GM19455 (cell line): ENCODE results near the gene FCN1.

Experiments
- ATAC-seq: cut with Tn5 transposase; IDR thresholded peaks from one replicate; pipeline ENCODE4 v1.9.1; 2021; ENCODE audit not compliant: unreplicated experiment

The FCN1 gene

GRCh38 chr9:134915046-134915985 lies 2.4 kb downstream of the FCN1 start:
- no peak for ATAC-seq

- ATAC-seq: no peak
These were observed 3.2 kb downstream of the FCN1 start for GRCh38 chr9:134914501-134914834.

GRCh38 chr9:134913713-134914500 lies 3.8 kb downstream of the FCN1 start:
- no peak for ATAC-seq

GRCh38 chr9:134913041-134913712 lies 4.5 kb downstream of the FCN1 start:
- no peak for ATAC-seq

GRCh38 chr9:134912126-134912840 lies 5.4 kb downstream of the FCN1 start:
- ATAC-seq: no peak

GRCh38 chr9:134909511-134910481 lies 7.9 kb downstream of the FCN1 start:
- ATAC-seq: no peak

GRCh38 chr9:134908524-134909309 lies 9.0 kb downstream of the FCN1 start:
- no peak for ATAC-seq

GRCh38 chr9:134902936-134903335 lies 14.8 kb downstream of the FCN1 start:
- ATAC-seq: no peak

GRCh38 chr9:134899818-134900217 lies 17.9 kb downstream of the FCN1 start:
- ATAC-seq: no peak

- ATAC-seq: no peak
These were observed 18.5 kb downstream of the FCN1 start for GRCh38 chr9:134899168-134899567.

- ATAC-seq: no peak
These were observed 19.4 kb downstream of the FCN1 start for GRCh38 chr9:134898319-134898718.

GRCh38 chr9:134897584-134898170 lies 20.0 kb downstream of the FCN1 start:
- no peak for ATAC-seq

GRCh38 chr9:134896834-134897583 lies 20.7 kb downstream of the FCN1 start:
- ATAC-seq: no peak

- no peak for ATAC-seq
These were observed 21.5 kb downstream of the FCN1 start for GRCh38 chr9:134895908-134896833.

GRCh38 chr9:134895567-134895907 lies 22.2 kb downstream of the FCN1 start:
- ATAC-seq: no peak

GRCh38 chr9:134895097-134895496 lies 22.6 kb downstream of the FCN1 start:
- ATAC-seq: no peak
